HG02610 (cell line): Measurements from ENCODE around the gene TMEM234.

Experiments used
- ATAC-seq: cut with Tn5 transposase; IDR thresholded peaks from one replicate; pipeline ENCODE4 v1.9.1; 2021; ENCODE audit warnings: mild to moderate bottlenecking, moderate library complexity; ENCODE audit not compliant: unreplicated experiment

The TMEM234 gene

DNA sequence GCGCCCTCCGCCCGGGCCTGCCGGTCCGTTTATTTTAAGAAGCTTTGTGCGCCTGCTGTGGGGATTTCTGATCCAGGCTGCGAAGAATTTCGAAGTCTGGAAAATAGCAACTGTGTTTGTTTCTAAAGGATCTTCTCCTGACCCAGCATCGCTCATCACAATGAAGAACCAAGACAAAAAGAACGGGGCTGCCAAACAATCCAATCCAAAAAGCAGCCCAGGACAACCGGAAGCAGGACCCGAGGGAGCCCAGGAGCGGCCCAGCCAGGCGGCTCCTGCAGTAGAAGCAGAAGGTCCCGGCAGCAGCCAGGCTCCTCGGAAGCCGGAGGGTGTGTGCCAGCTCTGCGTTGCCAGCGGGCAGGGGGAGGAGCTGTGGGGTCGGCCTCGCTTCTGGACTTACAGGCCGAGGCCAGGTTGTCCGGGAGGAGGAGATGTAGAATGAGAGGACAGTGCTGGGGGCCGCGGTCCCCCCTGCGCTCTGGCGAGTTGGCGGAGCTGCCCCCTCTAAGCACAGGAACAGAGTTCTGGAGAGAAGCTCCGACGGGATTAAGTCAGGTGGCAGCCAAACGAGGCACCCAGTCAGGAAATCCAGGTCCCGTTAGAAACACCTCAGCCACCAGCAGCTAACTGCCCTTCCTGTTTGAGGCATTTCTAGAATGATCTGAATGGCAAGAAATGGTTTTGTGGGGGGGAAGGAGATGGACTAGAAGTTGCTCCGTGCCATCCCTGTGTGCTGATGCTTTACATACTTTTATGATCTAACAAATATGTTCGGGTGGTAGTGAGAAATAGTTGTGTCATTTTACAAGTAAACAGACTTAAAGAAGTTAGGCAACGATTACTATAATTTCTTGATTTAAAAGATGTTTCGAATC, 41.7 kb downstream of the TMEM234 start:
- ATAC-seq: no peak

- ATAC-seq: peak; percentile 84
Observed at GRCh38 chr1:32179443-32180185, 42.5 kb downstream of the TMEM234 start, which contains the start of gene TXLNA. TXLNA (plus strand) TSS chr1:32179675; CDS start chr1:32180346, 671 bp downstream.

GRCh38 chr1:32179193-32179442, 43.0 kb downstream of the TMEM234 start:
- no peak for ATAC-seq

- no peak for ATAC-seq
Observed at GRCh38 chr1:32178380-32179192, 43.6 kb downstream of the TMEM234 start.

- no peak for ATAC-seq
Observed at GRCh38 chr1:32172621-32173245, 49.4 kb downstream of the TMEM234 start.

- ATAC-seq: no peak
Observed at GRCh38 chr1:32170991-32171390, 51.2 kb downstream of the TMEM234 start.
